ENCODE measurements around the gene YWHAB. TPM values are rescaled to one million over a fixed set of nuclear protein-coding genes. Genes with fewer than 3 reads are reported as not detected.

YWHAB gene
- total and polyA plus RNA-seq, 2 of the 4 experiments (the other 2 are of a cell fraction): 78.0 to 102 TPM

GRCh38 chr20:44886266-44886651 lies 754 bp downstream of the YWHAB start:
- DNase-seq: no peak

More at GRCh38 chr20:44886266-44886651, 754 bp downstream of the YWHAB start:
- ATAC-seq (ENCODE audit: low read depth): no peak
- Histone ChIP-seq H4K20me1 (ENCODE audit: insufficient read depth, low read length) (peaks cover 53% of the 10 kb centered on the region), H3K27me3 (ENCODE audit: control insufficient read depth, insufficient read depth, low read length) (no peaks in the 10 kb centered on the region), H3K4ac (ENCODE audit: low read depth, low read length) (peak overlapping the region; percentile 80), H3K23ac (ENCODE audit: low read depth, low read length) (peak overlapping the region; percentile 49), H3K79me1 (ENCODE audit: low read depth in 1 of 2, low read length in 2 of 2) (peaks cover 0 to 9% of the 10 kb centered on the region in 2 experiments; a peak in 2 of 4 replicates), H3K9me3 (ENCODE audit: control insufficient read depth, insufficient read depth, low read length) (no peaks in the 10 kb centered on the region), H3K56ac (ENCODE audit: extremely low read depth, insufficient read depth, low read length) (peak overlapping the region; percentile 87), H2AK9ac (replicated peaks; ENCODE audit: low read depth, low read length, poor library complexity) (peak overlapping the region; percentile 99), H2BK120ac (ENCODE audit: low read depth, low read length) (no peak overlapping the region), H3K4me2 (ENCODE audit: low read depth, low read length) (peak overlapping the region; percentile 100), H3K18ac (ENCODE audit: low read depth, low read length) (no peak overlapping the region), H3K4me3 (ENCODE audit: insufficient read depth, low read depth, low read length) (peak overlapping the region; percentile 79), H2AFZ (replicated peaks; ENCODE audit: low read length, poor library complexity) (peak overlapping the region; percentile 97), H4K8ac (ENCODE audit: low read depth in 2 of 2, low read length in 2 of 2) (peak overlapping the region; percentile 87 to 93), H2BK15ac (ENCODE audit: low read depth, low read length) (no peak overlapping the region), H3K14ac (replicated peaks; ENCODE audit: low read depth, low read length) (peak overlapping the region; percentile 82), H3K4me1 (ENCODE audit: control insufficient read depth, insufficient read depth, low read length) (peaks cover 2% of the 10 kb centered on the region), H3K9ac (ENCODE audit: low read depth, low read length) (peak overlapping the region; percentile 92), H3K27ac (ENCODE audit: insufficient read depth, low read length) (peak overlapping the region; percentile 95), H3K9me1 (ENCODE audit: insufficient read depth, low read length) (no peaks in the 10 kb centered on the region), H3K36me3 (ENCODE audit: control insufficient read depth, insufficient read depth, low read length) (no peaks in the 10 kb centered on the region), H2BK5ac (ENCODE audit: low read depth, low read length, poor library complexity, severe bottlenecking) (peak overlapping the region; percentile 82), H2BK20ac (ENCODE audit: low read depth, low read length) (no peak overlapping the region), H4K5ac (ENCODE audit: low read depth, low read length) (no peak overlapping the region), H2AK5ac (ENCODE audit: low read depth, low read length) (peak overlapping the region; percentile 77), H4K91ac (ENCODE audit: insufficient read depth, low read depth, low read length) (peak overlapping the region; percentile 60)
- dilution Hi-C loops (cut with HindIII; ENCODE audit: low sequenced_read_pairs, unreplicated experiment) (no loop called here), intact Hi-C loops (cut with micrococcal nuclease) (loop anchor here (10.0 kb wide), 1 partner anchor 671 kb away; the partner anchor contains the start of gene OSER1), in situ Hi-C loops (cut with MboI; ENCODE audit: low sequenced_read_pairs) (no loop called here)
- ChIA-PET CTCF (no interaction called here), POLR2A (ENCODE audit: unreplicated experiment) (interaction anchor here (0.5 kb wide), 1 partner anchor 23 kb away, joined by 3 read pairs; no protein-coding TSS in a partner anchor)
- BruUV-seq (replicated peaks): no TSS peak
- no CpG with 5 or more reads among the region's 8 CpGs for WGBS, 2 experiments (ENCODE audit: extremely low coverage in 2 of 2, insufficient read length in 1 of 2)
- no peak for TF ChIP-seq CTCF (conservative IDR thresholded peaks at IDR 0.05; ENCODE audit: low read depth, low read length)
- no peak for TF ChIP-seq BHLHE40 (IDR thresholded peaks at IDR 0.05; ENCODE audit: low read depth, low read length)
- no peak for TF ChIP-seq RCOR1 (IDR thresholded peaks at IDR 0.05; ENCODE audit: insufficient replicate concordance, low read length)
- TF ChIP-seq RAD21 (IDR thresholded peaks at IDR 0.05; ENCODE audit: low read length): no peak
- no peak for TF ChIP-seq MAFK (IDR thresholded peaks at IDR 0.05; ENCODE audit: low read depth, low read length)
- TF ChIP-seq CHD1 (IDR thresholded peaks at IDR 0.05; ENCODE audit: low read depth, low read length): no peak
- TF ChIP-seq FOS (IDR thresholded peaks at IDR 0.05; ENCODE audit: low read depth, low read length): no peak
- no peak for TF ChIP-seq MAZ (IDR thresholded peaks at IDR 0.05; ENCODE audit: borderline replicate concordance, low read depth, low read length)
- TF ChIP-seq SMC3 (IDR thresholded peaks at IDR 0.05; ENCODE audit: low read depth, low read length): no peak
- TF ChIP-seq MXI1 (IDR thresholded peaks at IDR 0.05; ENCODE audit: borderline replicate concordance, low read depth, low read length): no peak
- TF ChIP-seq CEBPB (IDR thresholded peaks at IDR 0.05; ENCODE audit: low read depth, low read length): no peak

Data from IMR-90 (cell line).